Neutrophil (primary cell): Measurements from ENCODE around the gene ARVCF.

Source experiments
- H3K27ac ChIP-seq: fragments of 200-600 bp; sonication (generic); 2 replicates; pipeline ENCODE4 v1.5.1; 2016; ENCODE audit warnings: mild to moderate bottlenecking, moderate library complexity
- H3K27me3 ChIP-seq: fragments of 200-600 bp; sonication (generic); 2 replicates; pipeline ENCODE4 v1.6.0; 2016; ENCODE audit warnings: mild to moderate bottlenecking
- H3K36me3 ChIP-seq: fragments of 200-600 bp; sonication (generic); 2 replicates; pipeline ENCODE4 v1.5.1; 2017
- H3K4me1 ChIP-seq, 2 experiments: fragments of 200-600 bp in 1 of 2; sonication (generic) in 1 of 2; 1 replicate in 1 of 2; 2 replicates in 1 of 2; pipeline versions ENCODE4 v1.5.1 to v1.6.1; 2013 to 2016; ENCODE audit warnings: low read depth in 1 of 2, low read length in 1 of 2, mild to moderate bottlenecking in 1 of 2, moderate library complexity in 1 of 2; ENCODE audit not compliant: control insufficient read depth in 1 of 2, insufficient read depth in 1 of 2
- H3K4me3 ChIP-seq, 2 experiments: fragments of 200-600 bp in 1 of 2; sonication (generic) in 1 of 2; 1 replicate in 1 of 2; 2 replicates in 1 of 2; pipeline ENCODE4 v1.5.1; 2013 to 2016; ENCODE audit warnings: low read depth in 1 of 2, low read length in 1 of 2, mild to moderate bottlenecking in 1 of 2, moderate library complexity in 1 of 2
- H3K9me3 ChIP-seq: fragments of 200-600 bp; sonication (generic); 2 replicates; pipeline ENCODE4 v1.5.1; 2016
- CTCF ChIP-seq: fragments of 200-600 bp; sonication (generic); IDR thresholded peaks from 2 replicates; pipeline ENCODE4 v1.5.1; 2016; ENCODE audit warnings: antibody characterized with exemption

Gene ARVCF

GRCh38 chr22:20002636-20003035, 14.0 kb downstream of the ARVCF start:
- no peak for TF ChIP-seq CTCF
- no peak overlapping the region for H3K27ac ChIP-seq
- H3K9me3 ChIP-seq = no peaks in the 10 kb centered on the region
- H3K4me1 ChIP-seq = no peaks in the 10 kb centered on the region
- H3K36me3 ChIP-seq = no peaks in the 10 kb centered on the region
- peaks cover 23% of the 10 kb centered on the region for H3K27me3 ChIP-seq
- H3K4me3 ChIP-seq = no peak overlapping the region

- no peaks in the 10 kb centered on the region for H3K4me1 ChIP-seq
- H3K27ac ChIP-seq = no peak overlapping the region
- peaks cover 23% of the 10 kb centered on the region for H3K27me3 ChIP-seq
- no peak overlapping the region for H3K4me3 ChIP-seq
- no peaks in the 10 kb centered on the region for H3K36me3 ChIP-seq
- no peaks in the 10 kb centered on the region for H3K9me3 ChIP-seq
- TF ChIP-seq CTCF = no peak
Observed at GRCh38 chr22:20002128-20002527, 14.5 kb downstream of the ARVCF start.

- H3K4me3 ChIP-seq = no peak overlapping the region
- no peaks in the 10 kb centered on the region for H3K4me1 ChIP-seq
- TF ChIP-seq CTCF = no peak
Observed at GRCh38 chr22:20001082-20001638, 15.5 kb downstream of the ARVCF start.

GRCh38 chr22:20000246-20001081, 16.2 kb downstream of the ARVCF start:
- Histone ChIP-seq H3K4me3 (no peak overlapping the region), H3K27me3 (peaks cover 23% of the 10 kb centered on the region), H3K36me3 (no peaks in the 10 kb centered on the region), H3K9me3 (no peaks in the 10 kb centered on the region), H3K4me1 (no peaks in the 10 kb centered on the region), H3K27ac (no peak overlapping the region)
- TF ChIP-seq CTCF = no peak

More at GRCh38 chr22:20001082-20001638, 15.5 kb downstream of the ARVCF start:
- H3K27ac ChIP-seq = no peak overlapping the region
- no peaks in the 10 kb centered on the region for H3K36me3 ChIP-seq
- H3K9me3 ChIP-seq = no peaks in the 10 kb centered on the region
- H3K27me3 ChIP-seq = peaks cover 23% of the 10 kb centered on the region

- Histone ChIP-seq H3K4me1 (no peaks in the 10 kb centered on the region), H3K27me3 (peaks cover 23% of the 10 kb centered on the region), H3K9me3 (no peaks in the 10 kb centered on the region), H3K4me3 (no peak overlapping the region), H3K27ac (no peak overlapping the region), H3K36me3 (no peaks in the 10 kb centered on the region)
- TF ChIP-seq CTCF = no peak
Observed at GRCh38 chr22:19998991-19999820, 17.4 kb downstream of the ARVCF start.
